Stimulated activated CD8-positive, alpha-beta memory T cell treated with anti-CD3 and anti-CD28 coated beads, Interleukin-7, amount 100 ng/mL, for 4 hours (primary cell): ENCODE results near the gene TMEM63A.
A peak's percentile ranks its signal among the peaks of the same experiment; 100 is the strongest.
"Not testable (repeated sequence)": the region's sequence is repeated elsewhere in the genome, so short reads cannot be mapped to it uniquely, and the experiment has no call there.

ENCODE experiments used
- DNase-seq, 2 donors: peaks; one replicate each; pipeline ENCODE4 v3.0.0-alpha.2; 2020; ENCODE audit warnings: low read depth in 2 of 2

The TMEM63A gene

DNA sequence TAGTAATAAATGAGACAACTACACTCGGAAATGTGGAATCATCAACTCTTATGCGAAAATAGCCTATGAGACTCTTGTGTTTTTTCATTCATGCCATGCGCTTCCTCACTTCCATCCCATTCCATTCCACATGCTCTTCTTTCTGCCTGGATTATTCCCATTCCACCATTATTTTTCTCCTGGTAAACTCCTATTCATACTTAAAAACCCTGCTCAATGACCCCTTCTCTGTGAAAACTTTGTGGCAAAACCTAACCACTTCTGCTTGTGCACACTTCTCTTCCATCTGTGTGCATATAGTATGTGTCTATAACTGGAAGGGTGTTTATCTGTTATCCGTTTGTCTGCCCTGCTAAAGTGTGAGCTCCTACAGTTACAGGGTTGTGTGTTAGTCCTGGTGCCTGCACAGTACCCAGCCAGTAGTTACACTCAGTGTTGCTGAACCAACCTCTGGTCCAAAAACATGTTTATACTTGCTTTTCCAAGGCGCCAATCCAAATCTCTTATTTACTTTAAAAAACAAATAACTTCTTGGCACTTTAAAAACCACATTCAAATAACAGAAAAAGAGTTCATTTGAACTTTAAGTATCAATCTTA is 61.6 kb downstream of the TMEM63A start:
- no peak for DNase-seq

DNA sequence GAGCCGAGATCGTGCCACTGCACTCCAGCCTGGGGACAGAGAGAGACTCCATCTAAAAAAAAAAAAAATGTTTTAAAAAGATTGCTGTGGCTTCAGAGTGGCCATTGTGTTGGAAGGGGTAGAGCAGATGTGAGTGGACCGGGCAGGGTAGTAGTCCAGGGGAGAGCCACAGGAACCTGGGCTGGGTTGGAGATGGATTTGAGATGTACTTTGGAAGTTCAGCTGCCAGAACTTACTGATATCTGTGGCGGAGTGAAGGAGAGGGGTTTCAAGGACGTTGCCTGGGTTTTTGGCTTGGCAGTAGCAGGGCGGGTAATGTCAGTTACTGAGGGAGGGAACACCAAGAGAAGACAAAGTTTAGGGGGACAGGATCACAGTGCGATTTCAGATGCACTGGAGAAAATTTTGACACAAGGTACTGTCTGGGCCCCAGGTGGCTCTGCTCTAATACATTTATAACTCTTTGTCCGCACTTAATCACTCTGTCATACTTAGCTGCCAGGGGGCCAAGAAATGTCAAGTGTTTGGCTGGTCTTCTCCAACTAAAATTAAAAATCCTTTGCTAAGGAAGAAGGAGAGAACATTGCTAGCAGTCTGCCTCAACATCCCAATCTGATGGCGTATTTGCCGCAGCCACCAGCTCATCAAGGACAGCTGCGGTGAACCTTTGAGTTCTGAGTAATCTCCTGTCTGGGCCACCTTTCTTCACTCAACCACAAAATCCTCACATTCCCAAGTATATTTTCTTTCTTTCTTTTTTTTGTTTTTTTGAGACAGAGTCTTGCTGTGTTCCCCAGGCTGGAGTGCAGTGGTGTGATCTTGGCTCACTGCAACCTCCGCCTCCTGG is 62.6 kb downstream of the TMEM63A start:
- DNase-seq, result no peak

DNA sequence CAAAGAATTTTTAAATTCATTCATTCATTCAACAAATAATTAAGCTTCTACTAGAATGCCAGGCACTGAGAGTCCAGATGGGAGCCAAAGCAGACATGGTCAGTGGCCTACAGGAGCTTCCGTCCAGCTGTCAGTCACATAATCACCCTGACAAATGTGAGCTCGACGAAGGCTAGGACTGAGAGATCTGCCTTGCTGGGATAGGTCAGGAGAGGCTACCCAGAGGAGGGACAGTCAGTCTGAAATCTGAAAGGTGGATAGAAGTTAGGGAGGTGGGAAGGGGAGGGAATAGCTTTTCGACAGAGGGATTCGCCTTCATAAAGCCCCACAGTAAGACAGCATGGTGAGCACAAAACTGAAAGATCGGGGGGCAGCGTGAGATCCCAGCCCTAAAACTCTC is 64.0 kb downstream of the TMEM63A start:
- no peak for DNase-seq

DNA sequence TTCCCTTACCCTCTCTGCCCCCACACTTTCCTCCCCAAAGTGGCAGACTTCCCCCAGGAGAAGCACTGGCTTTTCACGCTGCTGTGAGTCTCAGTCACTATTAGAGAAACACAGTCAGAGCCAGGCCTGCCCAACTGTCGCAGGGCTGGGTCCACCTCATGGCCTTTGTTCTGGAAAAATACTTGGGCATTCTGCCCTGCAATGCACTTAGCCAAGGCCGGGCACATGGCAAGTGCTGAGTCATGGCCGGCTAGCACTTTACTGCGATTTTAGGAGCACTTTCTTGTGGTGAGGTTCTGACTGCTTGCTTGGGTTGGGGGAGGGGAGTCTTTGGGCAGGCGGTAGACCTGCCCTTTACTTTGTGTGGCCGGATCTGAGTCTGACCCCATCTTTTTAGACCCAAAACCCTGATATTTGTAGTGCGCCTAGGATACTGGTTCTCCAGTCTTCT is 64.5 kb downstream of the TMEM63A start:
- no peak for DNase-seq

DNA sequence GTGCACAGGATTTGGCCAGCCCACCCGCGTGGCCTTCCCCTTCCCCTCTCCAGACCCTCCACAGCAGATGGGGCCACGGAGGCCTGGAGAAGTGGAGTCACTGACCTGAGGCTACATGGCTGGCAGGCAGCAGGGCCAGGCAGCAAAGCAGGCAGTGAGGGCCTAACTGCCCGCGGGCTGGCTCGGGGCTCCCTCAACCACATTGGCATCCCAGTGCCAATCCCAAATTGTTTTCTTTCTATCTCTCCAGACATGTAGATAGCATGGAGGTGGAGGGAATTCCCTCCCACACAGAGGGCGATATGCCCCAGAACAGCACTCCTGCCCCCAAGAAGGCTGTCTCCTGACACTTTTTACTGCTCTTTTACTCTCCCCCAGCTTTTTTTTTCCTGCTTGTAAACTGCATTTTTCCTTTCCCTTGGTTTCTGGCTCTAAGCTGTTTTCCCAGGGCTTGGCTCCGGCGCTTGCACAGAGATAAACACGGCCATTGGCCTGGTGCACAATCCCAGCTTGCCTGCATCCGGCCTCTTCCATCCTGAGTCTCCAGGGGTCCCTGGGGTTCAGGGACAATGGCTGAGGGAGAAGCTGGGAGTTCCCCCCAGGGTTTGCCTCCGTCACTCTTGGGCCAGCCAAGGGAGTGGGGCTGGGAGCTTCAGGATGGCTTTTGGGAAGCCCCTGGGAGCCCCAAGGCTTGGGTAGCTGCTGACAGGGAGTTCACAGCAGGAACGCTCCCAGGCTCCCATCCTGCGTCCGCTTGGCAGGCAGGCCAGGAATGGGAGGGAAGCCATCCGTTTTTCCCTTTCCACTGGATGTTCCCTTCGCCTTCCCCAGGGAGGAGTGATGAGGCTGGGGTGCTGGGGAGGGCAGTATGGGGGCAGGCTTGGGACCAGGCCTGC is 65.3 kb downstream of the TMEM63A start:
- DNase-seq, result no peak

DNA sequence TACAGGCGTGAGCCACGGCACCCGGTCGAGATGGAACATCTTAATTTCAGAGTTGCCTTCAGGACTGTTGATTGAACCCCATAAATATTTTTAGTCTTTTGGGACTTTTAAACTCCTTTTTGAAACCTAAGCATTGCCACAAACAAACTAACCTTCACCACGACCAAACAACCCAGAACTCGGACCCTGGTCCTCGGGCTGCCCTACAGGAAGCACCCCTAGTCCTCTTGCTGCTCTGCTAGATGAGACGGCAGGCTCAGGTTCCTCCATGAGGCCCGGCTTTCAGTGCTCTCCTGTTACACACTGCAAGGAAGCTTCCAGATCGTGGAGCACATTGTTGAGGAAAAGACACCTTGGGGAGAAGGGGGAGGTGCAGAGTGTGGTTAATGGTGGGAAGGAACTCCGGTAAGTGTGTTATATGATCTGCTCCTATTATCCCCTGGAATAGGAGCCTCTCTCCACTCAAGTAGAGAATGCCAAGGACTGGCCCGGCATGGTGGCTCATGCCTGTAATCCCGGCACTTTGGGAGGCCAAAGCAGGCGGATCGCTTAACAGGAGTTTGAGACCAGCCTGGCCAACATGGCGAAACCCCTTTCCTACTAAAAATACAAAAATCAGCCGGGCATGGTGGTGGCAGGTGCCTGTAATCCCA is 66.5 kb downstream of the TMEM63A start:
- no peak for DNase-seq

DNA sequence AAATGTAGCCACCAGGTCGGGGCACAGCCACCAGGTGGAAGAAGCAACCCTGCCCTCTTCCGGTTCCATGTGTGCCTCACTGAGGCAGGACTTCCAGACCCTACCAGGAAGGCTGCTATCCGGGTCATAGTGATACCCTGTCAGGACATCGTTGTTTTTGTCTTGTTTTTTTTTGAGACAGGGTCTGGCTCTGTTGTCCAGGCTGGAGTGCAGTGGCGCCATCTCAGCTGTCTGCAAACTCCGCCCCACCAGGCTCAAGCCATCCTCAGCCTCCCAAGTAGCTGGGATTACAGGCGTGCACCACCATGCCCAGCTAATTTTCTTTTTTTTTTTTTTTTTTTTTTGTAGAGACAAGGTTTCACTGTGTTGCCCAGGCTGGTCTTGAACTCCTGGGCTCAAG is 67.1 kb downstream of the TMEM63A start:
- not testable (repeated sequence) for DNase-seq

DNA sequence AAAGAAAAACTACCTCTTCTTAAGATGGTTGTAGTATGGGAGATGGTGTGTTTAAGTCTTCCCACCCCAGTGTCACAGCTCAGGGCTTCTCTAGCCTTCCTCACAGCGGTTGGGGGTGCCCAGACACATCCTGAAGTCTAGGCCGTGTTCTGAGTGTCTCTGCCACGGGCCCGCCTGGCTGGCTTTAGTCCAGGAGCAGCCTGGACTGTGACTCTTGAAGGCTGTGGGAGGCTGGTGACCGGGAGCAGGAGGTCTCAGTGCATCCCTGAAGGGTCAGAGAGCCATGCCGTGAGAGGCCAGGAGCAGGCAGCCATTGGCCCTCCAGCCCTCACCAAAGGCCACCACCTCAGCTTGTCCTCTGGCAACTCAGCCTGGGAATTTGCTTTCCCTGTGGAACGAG is 67.8 kb downstream of the TMEM63A start:
- no peak for DNase-seq

DNA sequence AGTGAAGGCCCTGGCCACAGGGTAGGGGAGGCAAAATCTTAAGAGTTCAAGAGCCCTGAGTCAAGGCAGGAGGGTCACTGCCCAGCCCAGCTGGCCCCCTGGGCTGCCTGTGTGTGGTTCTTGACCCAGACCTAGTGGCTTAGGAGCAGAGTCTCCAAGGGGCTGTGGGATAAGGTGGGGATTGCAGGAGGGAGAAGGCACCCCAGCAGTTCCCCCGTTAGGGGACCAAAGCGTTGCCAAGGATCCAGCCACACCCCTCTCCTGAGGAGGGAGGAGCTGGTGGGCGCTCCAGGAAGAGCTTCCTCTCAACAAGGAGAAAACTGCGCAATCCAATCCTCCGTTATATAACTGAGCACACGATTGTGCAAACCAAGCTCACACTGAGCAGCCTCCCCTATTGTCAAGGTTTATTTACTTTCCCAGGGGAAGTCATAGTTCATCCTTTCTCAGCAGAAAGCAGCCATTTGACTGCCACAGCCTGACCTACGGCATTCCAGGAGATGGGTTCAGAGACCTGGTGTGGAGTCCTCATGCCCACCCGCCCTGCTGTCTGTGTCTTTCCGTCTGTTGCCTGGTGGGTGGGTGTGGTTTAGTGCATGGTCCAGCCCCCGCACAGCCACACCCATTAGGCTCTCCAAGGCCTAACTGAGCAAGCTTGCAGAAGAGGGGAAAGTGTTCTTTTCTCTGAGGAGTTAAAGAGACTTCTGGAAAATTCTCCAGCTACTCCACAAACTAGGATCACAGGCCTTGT is 68.8 kb downstream of the TMEM63A start:
- DNase-seq, result no peak

DNA sequence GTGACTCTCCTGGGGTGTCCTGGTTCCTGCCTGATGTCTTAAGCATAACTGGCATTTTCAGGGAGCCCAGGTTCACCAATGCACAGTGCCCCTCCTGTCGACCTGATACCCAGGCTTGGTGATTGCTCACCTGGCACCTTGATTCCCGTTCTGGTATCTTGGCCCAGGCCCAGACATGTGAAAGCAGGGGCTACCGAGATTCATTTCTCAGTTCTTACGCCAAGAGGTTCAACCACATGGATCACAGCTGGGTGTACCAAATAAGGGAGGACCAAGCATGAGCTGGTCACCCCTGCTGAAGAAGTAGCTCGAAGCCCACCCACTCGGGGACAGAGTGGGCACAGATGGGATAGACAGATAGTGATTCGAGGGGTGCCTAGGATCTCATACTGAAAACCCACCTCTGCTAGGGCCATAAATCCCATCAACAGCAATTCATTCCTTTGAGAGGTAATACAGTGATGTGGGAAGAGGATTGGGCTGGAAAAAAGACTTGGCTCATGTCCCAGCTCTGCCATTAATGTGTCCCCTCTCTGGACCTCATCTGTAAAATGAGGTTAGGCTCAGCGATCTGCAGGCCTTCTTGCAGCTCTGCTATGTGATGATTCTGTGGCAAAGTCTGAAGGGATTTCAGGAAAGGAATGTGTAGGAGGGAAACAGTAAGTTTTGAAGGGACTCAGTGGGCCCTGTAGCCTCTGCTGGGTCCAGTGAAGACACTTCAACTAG is 69.5 kb downstream of the TMEM63A start:
- no peak for DNase-seq

DNA sequence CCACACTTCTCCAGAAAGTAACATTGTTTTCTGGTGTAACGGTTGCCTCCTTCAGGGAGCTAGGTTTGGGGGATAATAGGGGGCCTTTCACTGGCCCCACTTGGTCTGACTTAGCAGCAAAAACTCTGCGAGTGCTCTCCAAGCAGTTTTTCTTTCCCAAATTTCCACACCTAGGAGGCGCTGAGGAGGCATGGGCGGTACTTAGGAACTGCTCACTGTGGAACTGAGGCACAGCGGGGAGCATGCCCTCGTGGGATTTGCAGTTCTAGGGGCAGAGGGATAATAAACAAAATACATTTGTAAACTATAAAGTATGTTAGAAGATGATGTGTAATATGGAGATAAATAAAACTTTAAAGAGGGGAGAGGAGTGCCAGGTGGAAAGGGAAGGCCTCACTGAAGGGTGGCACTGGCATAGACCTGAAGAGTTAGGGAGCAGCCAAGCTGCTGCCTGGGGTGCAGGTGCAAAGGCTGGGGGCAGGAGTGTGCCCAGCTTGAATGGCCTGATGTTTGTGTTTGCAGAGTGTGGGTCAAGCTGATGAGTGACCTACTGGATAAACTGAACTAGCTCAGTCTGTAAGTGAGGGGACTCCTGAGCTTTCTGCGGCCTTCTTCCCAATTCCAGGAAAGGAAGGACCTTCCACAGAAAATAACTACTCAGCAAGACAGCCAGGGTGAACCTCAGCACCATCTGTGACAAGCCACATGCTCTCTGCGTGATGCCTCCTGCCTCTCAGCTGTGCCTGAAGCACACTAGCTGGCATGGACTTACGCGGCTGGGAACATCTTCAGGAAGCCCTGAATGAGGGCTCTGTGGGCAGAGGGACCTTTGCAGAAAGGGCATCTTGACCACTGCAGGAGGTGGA is 70.3 kb downstream of the TMEM63A start:
- no peak for DNase-seq

DNA sequence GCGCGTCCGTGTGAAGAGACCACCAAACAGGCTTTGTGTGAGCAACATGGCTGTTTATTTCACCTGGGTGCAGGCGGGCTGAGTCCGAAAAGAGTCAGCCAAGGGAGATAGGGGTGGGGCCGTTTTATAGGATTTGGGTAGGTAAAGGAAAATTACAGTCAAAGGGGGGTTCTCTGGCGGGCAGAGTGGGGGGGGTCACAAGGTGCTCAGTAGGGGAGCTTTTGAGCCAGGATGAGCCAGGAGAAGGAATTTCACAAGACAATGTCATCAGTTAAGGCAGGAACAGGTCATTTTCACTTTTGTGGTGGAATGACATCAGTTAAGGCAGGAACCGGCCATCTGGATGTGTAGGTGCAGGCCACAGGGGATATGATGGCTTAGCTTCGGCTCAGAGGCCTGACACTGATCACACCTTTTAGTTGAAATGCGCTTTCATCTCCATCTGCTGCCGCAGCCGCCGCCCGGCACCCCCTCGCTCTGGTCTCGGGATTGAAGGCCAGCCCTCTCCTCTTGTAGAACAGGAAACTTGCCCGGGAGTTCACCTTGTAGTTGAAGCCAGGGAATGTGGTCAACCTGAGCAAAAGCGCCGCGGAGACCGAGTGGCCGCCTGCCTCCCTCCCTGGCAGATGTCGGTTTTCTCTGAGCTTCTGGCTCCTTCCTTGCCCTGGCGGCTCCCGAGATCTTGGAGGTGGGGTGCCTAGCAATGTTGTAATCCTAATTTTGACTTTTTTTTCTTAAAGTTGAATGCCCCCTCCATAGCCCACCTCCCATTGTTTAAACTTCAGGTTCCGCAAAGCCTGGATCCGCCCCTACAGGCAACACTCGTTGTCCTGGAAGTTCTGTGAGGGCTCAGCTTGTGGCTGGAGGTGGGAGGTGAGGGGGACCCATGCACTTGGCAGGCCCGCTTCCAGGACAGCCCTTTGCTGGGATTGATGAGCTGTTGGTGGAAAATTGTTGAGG is 71.3 kb downstream of the TMEM63A start:
- not testable (repeated sequence) for DNase-seq

DNA sequence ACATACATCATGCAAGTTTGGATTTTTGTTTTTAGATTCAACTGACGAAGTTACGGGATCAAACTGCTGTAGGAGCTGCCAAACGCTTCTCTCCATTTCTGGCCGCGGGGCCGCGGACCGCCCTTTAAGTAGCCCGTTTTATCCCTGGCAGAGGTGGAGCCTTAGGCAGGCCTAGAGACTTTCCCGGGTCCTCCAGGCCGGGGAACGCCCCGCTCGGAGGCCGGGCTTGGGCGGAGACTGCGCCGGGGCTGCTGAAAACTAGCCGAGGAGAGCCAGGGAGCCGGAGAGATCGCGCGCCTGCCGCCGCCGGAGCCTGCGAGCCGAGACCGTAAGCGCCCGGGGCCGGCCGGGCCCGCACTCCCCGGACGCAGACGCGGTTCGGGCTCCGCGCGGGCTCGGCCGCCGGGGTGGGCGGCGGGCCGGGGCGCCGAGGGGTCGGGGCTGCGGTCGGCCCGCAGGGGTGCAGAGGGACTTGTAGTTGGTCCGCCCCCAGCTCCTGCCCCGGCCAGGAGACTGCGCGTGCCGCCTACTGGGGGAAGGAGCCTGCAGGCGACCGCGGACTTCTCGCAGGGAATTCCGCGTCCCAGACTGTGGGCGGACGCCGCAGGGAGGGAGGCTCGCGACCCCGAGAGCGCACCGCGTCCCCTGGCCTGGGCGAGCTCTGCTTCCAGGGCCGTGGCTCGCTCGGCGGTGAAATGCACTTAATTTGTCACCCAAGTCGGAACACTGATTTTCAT is 72.2 kb downstream of the TMEM63A start, which contains the start of gene EPHX1:
Gene EPHX1, plus strand, starts transcription at position 283 of the 737 bp plus-strand sequence. CDS start 18,606 bp downstream, outside the sequence.
- DNase-seq, result peak; percentile 13 to 51

DNA sequence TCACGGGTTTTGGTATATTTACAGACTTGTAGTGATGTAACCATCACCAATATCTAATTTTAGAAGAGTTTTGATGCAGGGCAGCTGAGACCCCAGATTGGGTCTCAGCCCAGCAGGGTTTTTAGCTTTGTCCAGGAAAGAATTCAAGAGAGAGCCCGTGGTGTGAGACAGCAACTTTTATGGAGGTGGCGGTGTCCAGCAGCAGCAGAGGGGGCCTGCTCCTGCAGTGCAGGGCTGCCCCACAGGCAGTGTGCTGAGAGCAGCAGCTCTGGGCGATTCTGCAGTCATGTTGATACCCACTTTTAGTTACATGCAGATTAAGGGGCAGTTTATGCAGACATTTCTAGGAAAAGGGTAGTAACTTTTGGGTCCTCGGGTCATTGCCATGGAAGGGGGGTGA is 74.0 kb downstream of the TMEM63A start:
- no peak for DNase-seq

DNA sequence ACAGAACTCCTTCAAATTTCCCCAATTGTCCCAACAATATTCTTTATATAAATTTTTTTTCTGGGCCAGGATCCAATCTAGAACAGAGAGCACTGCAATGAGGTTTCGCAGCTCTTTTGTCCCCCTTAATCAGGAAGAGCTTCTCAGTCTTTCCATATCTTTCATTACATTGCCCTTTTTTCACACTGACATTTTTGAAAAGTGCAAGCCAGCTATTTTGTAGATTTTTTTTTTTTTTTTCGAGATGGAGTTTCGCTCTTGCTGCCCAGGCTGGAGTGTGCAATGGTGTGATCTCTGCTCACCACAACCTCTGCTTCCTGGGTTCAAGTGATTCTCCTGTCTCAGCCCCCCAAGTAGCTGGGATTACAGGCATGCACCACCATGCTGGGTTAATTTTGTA is 75.4 kb downstream of the TMEM63A start:
- not testable (repeated sequence) for DNase-seq

DNA sequence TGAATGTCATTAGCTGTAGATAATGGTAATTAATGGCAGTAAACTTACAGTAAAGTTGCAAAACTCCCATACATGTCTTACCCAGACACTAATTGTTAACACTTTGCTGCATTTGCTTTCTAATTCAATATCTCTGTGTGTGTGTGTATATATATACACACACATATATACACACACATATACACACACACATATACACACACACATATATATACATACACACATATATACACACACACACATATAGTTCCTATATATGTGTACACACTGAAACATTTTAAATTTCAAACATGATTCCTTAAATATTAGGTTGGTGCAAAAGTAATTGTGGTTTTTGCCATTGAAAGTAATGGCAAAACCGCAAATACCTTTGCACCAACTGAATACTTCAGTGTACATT is 75.9 kb downstream of the TMEM63A start:
- no peak for DNase-seq

DNA sequence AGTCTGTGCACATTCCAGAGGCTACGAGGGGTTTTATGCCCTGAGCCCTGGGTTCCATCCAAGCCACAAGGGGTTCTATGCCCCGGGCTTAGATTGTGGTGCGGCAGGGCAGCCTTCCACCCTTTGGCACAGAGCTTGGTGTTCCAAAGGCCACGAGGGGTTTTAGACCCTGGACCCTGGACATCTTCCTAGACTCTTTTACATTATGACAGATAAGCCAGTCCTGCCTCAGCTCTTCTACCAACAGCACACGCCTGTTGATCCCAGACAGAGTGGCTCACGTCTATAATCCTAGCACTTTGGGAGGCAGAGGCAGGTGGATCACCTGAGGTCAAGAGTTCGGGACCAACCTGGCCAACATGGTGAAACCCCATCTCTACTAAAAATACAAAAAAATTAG is 81.0 kb downstream of the TMEM63A start:
- DNase-seq, result not testable (repeated sequence)
